Left ventricle myocardium inferior (tissue), 1 donor: Measurements from ENCODE around the gene ADGRG4. TPM values are rescaled to one million over a fixed set of nuclear protein-coding genes. Genes with fewer than 3 reads are reported as not detected.

ENCODE experiments used
- DNase-seq: peaks from one replicate; pipeline ENCODE4 v3.0.0-alpha.2; 2020
- H3K27ac ChIP-seq: fragments of 200-600 bp; replicated peaks from 2 replicates; pipeline ENCODE4 v1.8.0; 2021
- H3K27me3 ChIP-seq: fragments of 200-600 bp; 2 replicates; pipeline ENCODE4 v1.8.0; 2021; ENCODE audit warnings: low read depth
- H3K36me3 ChIP-seq: fragments of 200-600 bp; 2 replicates; pipeline ENCODE4 v1.8.0; 2021
- H3K4me1 ChIP-seq: fragments of 200-600 bp; 2 replicates; pipeline ENCODE4 v1.8.0; 2021
- H3K4me3 ChIP-seq: fragments of 200-600 bp; 2 replicates; pipeline ENCODE4 v1.8.0; 2021; ENCODE audit warnings: mild to moderate bottlenecking, moderate library complexity
- H3K9me3 ChIP-seq: fragments of 200-600 bp; replicated peaks from 2 replicates; pipeline ENCODE4 v1.8.0; 2021
- CTCF ChIP-seq: fragments of 200-600 bp; IDR thresholded peaks from 2 replicates; pipeline ENCODE4 v1.8.0; 2021; ENCODE audit warnings: antibody characterized with exemption, mild to moderate bottlenecking, borderline replicate concordance
- intact Hi-C: fragments of 100-400 bp; cut with micrococcal nuclease; formaldehyde crosslinking; loops from one replicate; pipeline ENCODE4 v1.11.0; 2022
- total RNA-seq: library from RNA; stranded (reverse); fragmentation: NEBNext Ultra II Directional; extraction: Animal tissue kit (Norgen Biotek cat#: 25700); gene quantifications from one replicate; pipeline ENCODE4 v1.2.1, GENCODE V29; 2021
- donor health status: DM: no; HTN: yes; CAD: no; lungs with severe emphysema.

Gene ADGRG4
- total RNA-seq, 1 donor from 2014 or later = not detected

- no peak for TF ChIP-seq CTCF
- intact Hi-C loops = no loop called here
Observed at GRCh38 chrX:136318895-136319597, 18.3 kb downstream of the ADGRG4 start.

GRCh38 chrX:136319600-136319999, 18.8 kb downstream of the ADGRG4 start:
- TF ChIP-seq CTCF = no peak
- no peaks in the 10 kb centered on the region for H3K9me3 ChIP-seq

More at GRCh38 chrX:136318895-136319597, 18.3 kb downstream of the ADGRG4 start:
- no peak overlapping the region for H3K4me3 ChIP-seq
- no peaks in the 10 kb centered on the region for H3K9me3 ChIP-seq
- H3K27me3 ChIP-seq = no peaks in the 10 kb centered on the region
- no peaks in the 10 kb centered on the region for H3K36me3 ChIP-seq
- no peak for DNase-seq
- no peaks in the 10 kb centered on the region for H3K4me1 ChIP-seq
- H3K27ac ChIP-seq = no peak overlapping the region

GRCh38 chrX:136321532-136321931, 20.8 kb downstream of the ADGRG4 start:
- no peaks in the 10 kb centered on the region for H3K27me3 ChIP-seq
- TF ChIP-seq CTCF = no peak
- intact Hi-C loops = no loop called here

More at GRCh38 chrX:136319600-136319999, 18.8 kb downstream of the ADGRG4 start:
- H3K27ac ChIP-seq = no peak overlapping the region
- DNase-seq = no peak
- no peaks in the 10 kb centered on the region for H3K27me3 ChIP-seq
- no peaks in the 10 kb centered on the region for H3K4me1 ChIP-seq
- no peak overlapping the region for H3K4me3 ChIP-seq
- H3K36me3 ChIP-seq = no peaks in the 10 kb centered on the region
- intact Hi-C loops = no loop called here

GRCh38 chrX:136322064-136322463, 21.3 kb downstream of the ADGRG4 start:
- DNase-seq = no peak
- Histone ChIP-seq H3K27me3 (no peaks in the 10 kb centered on the region), H3K9me3 (no peaks in the 10 kb centered on the region), H3K4me3 (no peak overlapping the region), H3K36me3 (no peaks in the 10 kb centered on the region), H3K4me1 (no peaks in the 10 kb centered on the region), H3K27ac (no peak overlapping the region)
- intact Hi-C loops = no loop called here
- TF ChIP-seq CTCF = no peak

More at GRCh38 chrX:136321532-136321931, 20.8 kb downstream of the ADGRG4 start:
- Histone ChIP-seq H3K4me1 (no peaks in the 10 kb centered on the region), H3K9me3 (no peaks in the 10 kb centered on the region), H3K4me3 (no peak overlapping the region), H3K36me3 (no peaks in the 10 kb centered on the region), H3K27ac (no peak overlapping the region)
- DNase-seq = no peak

GRCh38 chrX:136325377-136325776, 24.6 kb downstream of the ADGRG4 start:
- Histone ChIP-seq H3K36me3 (no peaks in the 10 kb centered on the region), H3K9me3 (no peaks in the 10 kb centered on the region), H3K27me3 (no peaks in the 10 kb centered on the region), H3K4me3 (no peak overlapping the region), H3K27ac (no peak overlapping the region), H3K4me1 (no peaks in the 10 kb centered on the region)
- DNase-seq = no peak
- no peak for TF ChIP-seq CTCF
- intact Hi-C loops = no loop called here
